Measurements from ENCODE around the gene MMP25. TPM values are rescaled to one million over a fixed set of nuclear protein-coding genes. Genes with fewer than 3 reads are reported as not detected.
"Not testable (repeated sequence)": the region's sequence is repeated elsewhere in the genome, so short reads cannot be mapped to it uniquely, and the experiment has no call there.

Gene MMP25
- polyA plus RNA-seq, 3 donors, result 0.71 to 26.6 (median 2.6) TPM

DNA sequence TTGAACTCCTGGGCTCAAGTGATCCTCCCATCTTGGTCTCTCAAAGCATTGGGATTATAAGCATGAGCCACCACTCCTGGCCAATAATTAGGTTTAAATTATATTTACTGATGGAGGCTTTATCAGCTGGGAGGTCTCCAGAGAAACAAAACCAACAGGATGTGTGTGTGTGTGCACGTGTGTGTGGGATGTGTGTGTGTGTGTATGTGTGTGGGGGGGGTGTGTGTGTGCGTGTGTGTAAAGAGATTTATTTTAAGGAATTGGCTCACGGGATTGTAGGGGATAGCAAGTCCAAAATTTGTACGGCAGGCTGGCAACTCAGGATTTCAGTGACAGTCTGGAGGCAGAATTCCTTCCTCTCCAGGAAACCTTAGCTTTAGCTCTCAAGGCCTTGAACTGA is 4.6 kb downstream of the MMP25 start:
- Histone ChIP-seq H3K9ac (ENCODE audit: insufficient read depth, low read length, poor library complexity, severe bottlenecking) (no peak overlapping the region), H3K4me1 (ENCODE audit: control insufficient read depth in 1 of 2, insufficient read depth in 2 of 2, low read length in 2 of 2) (peaks cover 90 to 100% of the 10 kb centered on the region in 2 donors), H4K20me1 (ENCODE audit: insufficient read depth, low read length) (no peaks in the 10 kb centered on the region), H3K27me3 (ENCODE audit: control insufficient read depth in 2 of 2, insufficient read depth in 2 of 2, low read length in 2 of 2) (peaks cover 0 to 10% of the 10 kb centered on the region in 2 donors), H2AFZ (ENCODE audit: insufficient read depth, low read depth, low read length, poor library complexity, severe bottlenecking) (no peak overlapping the region), H3K79me2 (ENCODE audit: insufficient read depth, low read length) (no peaks in the 10 kb centered on the region), H3K4me3 (replicated peaks in 1 of 3; ENCODE audit: low read depth in 2 of 3, low read length in 3 of 3) (no peak overlapping the region), H3K27ac (ENCODE audit: low read depth in 1 of 2, low read length in 2 of 2) (no peak overlapping the region), H3K4me2 (replicated peaks; ENCODE audit: extremely low read depth, low read length, poor library complexity, severe bottlenecking) (peak overlapping the region; percentile 11), H3K36me3 (replicated peaks in 1 of 2; ENCODE audit: control insufficient read depth in 1 of 2, insufficient read depth in 2 of 2, low read length in 2 of 2) (no peaks in the 10 kb centered on the region), H3K9me3 (replicated peaks in 1 of 2; ENCODE audit: control insufficient read depth in 1 of 2, insufficient read depth in 1 of 2, low read length in 2 of 2) (no peaks in the 10 kb centered on the region)
- no CpG with 5 or more reads among the region's 4 CpGs for WGBS (ENCODE audit: insufficient coverage)
- Mint-ChIP-seq H3K4me3 (peak overlapping the region in 1 of 2 donors; percentile 63), H3K9me3 (peaks cover 0 to 1% (median 0%) of the 10 kb centered on the region in 7 donors), H3K4me1 (peaks cover 78% of the 10 kb centered on the region), H3K27ac (peak overlapping the region in 2 of 7 donors; percentile 14 to 53), H3K36me3 (peaks cover 20 to 32% of the 10 kb centered on the region in 2 donors), H3K27me3 (ENCODE audit: low read depth in 3 of 3) (peaks cover 9 to 23% (median 16%) of the 10 kb centered on the region in 3 donors)
- TF ChIP-seq, protein P1, sequence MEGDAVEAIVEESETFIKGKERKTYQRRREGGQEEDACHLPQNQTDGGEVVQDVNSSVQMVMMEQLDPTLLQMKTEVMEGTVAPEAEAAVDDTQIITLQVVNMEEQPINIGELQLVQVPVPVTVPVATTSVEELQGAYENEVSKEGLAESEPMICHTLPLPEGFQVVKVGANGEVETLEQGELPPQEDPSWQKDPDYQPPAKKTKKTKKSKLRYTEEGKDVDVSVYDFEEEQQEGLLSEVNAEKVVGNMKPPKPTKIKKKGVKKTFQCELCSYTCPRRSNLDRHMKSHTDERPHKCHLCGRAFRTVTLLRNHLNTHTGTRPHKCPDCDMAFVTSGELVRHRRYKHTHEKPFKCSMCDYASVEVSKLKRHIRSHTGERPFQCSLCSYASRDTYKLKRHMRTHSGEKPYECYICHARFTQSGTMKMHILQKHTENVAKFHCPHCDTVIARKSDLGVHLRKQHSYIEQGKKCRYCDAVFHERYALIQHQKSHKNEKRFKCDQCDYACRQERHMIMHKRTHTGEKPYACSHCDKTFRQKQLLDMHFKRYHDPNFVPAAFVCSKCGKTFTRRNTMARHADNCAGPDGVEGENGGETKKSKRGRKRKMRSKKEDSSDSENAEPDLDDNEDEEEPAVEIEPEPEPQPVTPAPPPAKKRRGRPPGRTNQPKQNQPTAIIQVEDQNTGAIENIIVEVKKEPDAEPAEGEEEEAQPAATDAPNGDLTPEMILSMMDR (IDR thresholded peaks at IDR 0.05), result no peak
- intact Hi-C loops (cut with micrococcal nuclease), result no loop called here
- DNase-seq, result no peak

DNA sequence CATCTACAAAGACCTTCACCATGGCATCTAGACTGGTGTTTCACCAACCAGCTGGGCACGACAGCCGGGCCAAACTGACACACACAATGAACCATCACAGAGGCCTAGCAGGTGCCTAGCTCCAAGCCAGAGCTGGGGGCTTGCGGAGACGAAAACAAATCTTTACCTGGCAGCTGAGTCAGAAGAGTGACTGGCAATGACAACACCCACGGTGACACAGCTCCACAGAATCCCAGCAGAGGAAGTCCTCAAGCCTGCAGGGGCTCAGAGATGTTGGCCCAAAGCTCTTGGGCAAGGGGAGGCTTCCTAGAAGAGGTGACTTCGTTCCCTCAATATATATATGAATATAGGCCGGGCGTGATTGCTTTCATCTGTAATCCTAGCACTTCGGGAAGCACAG is 5.1 kb downstream of the MMP25 start:
- Histone ChIP-seq H3K36me3 (replicated peaks in 1 of 2; ENCODE audit: control insufficient read depth in 1 of 2, insufficient read depth in 2 of 2, low read length in 2 of 2) (no peaks in the 10 kb centered on the region), H3K27me3 (ENCODE audit: control insufficient read depth in 2 of 2, insufficient read depth in 2 of 2, low read length in 2 of 2) (peaks cover 0 to 10% of the 10 kb centered on the region in 2 donors), H3K9ac (ENCODE audit: insufficient read depth, low read length, poor library complexity, severe bottlenecking) (no peak overlapping the region), H3K4me3 (replicated peaks in 1 of 3; ENCODE audit: low read depth in 2 of 3, low read length in 3 of 3) (no peak overlapping the region), H3K79me2 (ENCODE audit: insufficient read depth, low read length) (no peaks in the 10 kb centered on the region), H3K27ac (ENCODE audit: low read depth in 1 of 2, low read length in 2 of 2) (no peak overlapping the region), H2AFZ (ENCODE audit: insufficient read depth, low read depth, low read length, poor library complexity, severe bottlenecking) (no peak overlapping the region), H4K20me1 (ENCODE audit: insufficient read depth, low read length) (no peaks in the 10 kb centered on the region), H3K9me3 (replicated peaks in 1 of 2; ENCODE audit: control insufficient read depth in 1 of 2, insufficient read depth in 1 of 2, low read length in 2 of 2) (no peaks in the 10 kb centered on the region), H3K4me2 (replicated peaks; ENCODE audit: extremely low read depth, low read length, poor library complexity, severe bottlenecking) (peak overlapping the region; percentile 11), H3K4me1 (ENCODE audit: control insufficient read depth in 1 of 2, insufficient read depth in 2 of 2, low read length in 2 of 2) (peaks cover 95 to 100% of the 10 kb centered on the region in 2 donors)
- intact Hi-C loops (cut with micrococcal nuclease), result no loop called here
- peak overlapping the region; percentile 37 to 67 for H3K4me3 Mint-ChIP-seq
- WGBS (ENCODE audit: insufficient coverage), result 60% methylated on average over 5 of the region's 9 CpGs
- H3K36me3 Mint-ChIP-seq, result peaks cover 20 to 35% of the 10 kb centered on the region in 2 donors
- DNase-seq, result peak; percentile 46 to 73 (median 67)
- H3K27me3 Mint-ChIP-seq (ENCODE audit: low read depth in 3 of 3), result peaks cover 9 to 23% (median 16%) of the 10 kb centered on the region in 3 donors
- peak overlapping the region in 5 of 7 donors; percentile 14 to 64 (median 42) for H3K27ac Mint-ChIP-seq
- peaks cover 81% of the 10 kb centered on the region for H3K4me1 Mint-ChIP-seq
- TF ChIP-seq, protein P1 (IDR thresholded peaks at IDR 0.05), result no peak
- peaks cover 0 to 1% (median 0%) of the 10 kb centered on the region in 7 donors for H3K9me3 Mint-ChIP-seq

DNA sequence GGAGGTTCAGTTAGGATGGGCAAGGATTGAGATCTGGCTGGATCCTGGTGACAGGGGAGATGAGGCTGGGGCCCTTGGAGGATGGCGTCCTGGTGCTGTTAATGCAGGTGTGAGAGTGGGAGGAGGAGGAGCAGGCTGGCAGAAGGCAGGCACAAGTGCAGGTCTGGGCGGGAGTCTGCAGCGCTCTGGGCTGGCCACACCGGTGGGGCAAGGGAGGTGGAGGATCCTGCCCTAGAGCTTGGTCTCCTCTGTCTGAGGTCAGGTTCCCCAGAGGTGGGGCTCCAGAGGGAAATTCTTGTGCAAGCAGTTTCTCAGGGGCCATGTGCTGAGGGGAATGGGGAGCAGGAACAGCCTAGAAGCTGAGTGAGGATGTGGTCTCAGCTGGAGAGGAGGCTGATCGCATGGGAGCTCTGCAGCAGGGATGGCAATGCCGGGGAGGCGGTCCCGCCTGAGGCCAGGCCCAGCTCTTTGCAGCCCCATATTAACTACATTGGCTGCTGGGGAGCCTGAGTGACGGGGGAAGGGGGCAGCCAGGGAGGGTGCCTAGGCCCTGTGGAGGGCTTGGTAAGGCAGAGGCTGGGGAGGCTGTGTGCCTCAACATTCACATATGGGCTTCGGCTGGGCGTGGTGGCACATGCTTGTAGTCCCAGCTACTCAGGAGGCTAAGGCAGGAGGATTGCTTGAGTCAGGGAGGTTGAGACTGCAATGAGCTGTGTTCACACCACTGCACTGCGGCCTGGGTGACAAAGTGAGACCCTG is 6.4 kb downstream of the MMP25 start:
- intact Hi-C loops (cut with micrococcal nuclease); H3K36me3 ChIP-seq (replicated peaks in 1 of 2; ENCODE audit: control insufficient read depth in 1 of 2, insufficient read depth in 2 of 2, low read length in 2 of 2); H3K27me3 ChIP-seq (ENCODE audit: control insufficient read depth in 2 of 2, insufficient read depth in 2 of 2, low read length in 2 of 2); H3K9me3 Mint-ChIP-seq; DNase-seq; H3K4me3 ChIP-seq (replicated peaks in 1 of 3; ENCODE audit: low read depth in 2 of 3, low read length in 3 of 3); H3K27ac ChIP-seq (ENCODE audit: low read depth in 1 of 2, low read length in 2 of 2); H3K27ac Mint-ChIP-seq; H3K4me2 ChIP-seq (replicated peaks; ENCODE audit: extremely low read depth, low read length, poor library complexity, severe bottlenecking); H3K9me3 ChIP-seq (replicated peaks in 1 of 2; ENCODE audit: control insufficient read depth in 1 of 2, insufficient read depth in 1 of 2, low read length in 2 of 2); H3K79me2 ChIP-seq (ENCODE audit: insufficient read depth, low read length); H2AFZ ChIP-seq (ENCODE audit: insufficient read depth, low read depth, low read length, poor library complexity, severe bottlenecking); H3K9ac ChIP-seq (ENCODE audit: insufficient read depth, low read length, poor library complexity, severe bottlenecking); H4K20me1 ChIP-seq (ENCODE audit: insufficient read depth, low read length): not testable (repeated sequence)
- no CpG with 5 or more reads among the region's 12 CpGs for WGBS (ENCODE audit: insufficient coverage)
- peaks cover 92 to 100% of the 10 kb centered on the region in 2 donors for H3K4me1 ChIP-seq (ENCODE audit: control insufficient read depth in 1 of 2, insufficient read depth in 2 of 2, low read length in 2 of 2)
- H3K27me3 Mint-ChIP-seq (ENCODE audit: low read depth in 3 of 3), result peaks cover 3 to 11% (median 11%) of the 10 kb centered on the region in 3 donors
- peaks cover 82% of the 10 kb centered on the region for H3K4me1 Mint-ChIP-seq
- peaks cover 24 to 46% of the 10 kb centered on the region in 2 donors for H3K36me3 Mint-ChIP-seq
- peak overlapping the region in 1 of 2 donors; percentile 46 for H3K4me3 Mint-ChIP-seq
